Measurements from ENCODE around the gene PIGBOS1.
A peak's percentile ranks its signal among the peaks of the same experiment; 100 is the strongest.
"Not testable (repeated sequence)": the region's sequence is repeated elsewhere in the genome, so short reads cannot be mapped to it uniquely, and the experiment has no call there.

Gene PIGBOS1

GRCh38 chr15:55318588-55319494 lies at the start of gene PIGBOS1, which contains the start of gene PIGB:
PIGBOS1 (minus strand) TSS chr15:55319123; CDS start chr15:55317792, 1,331 bp downstream.
PIGB (plus strand) TSS chr15:55319222; CDS start chr15:55319251, 29 bp downstream.
- peak; percentile 93 for DNase-seq

- DNase-seq = no peak
Measured at GRCh38 chr15:55366981-55367380, 48.1 kb upstream of the PIGBOS1 start.

- DNase-seq = no peak
Measured at GRCh38 chr15:55362641-55363040, 43.7 kb upstream of the PIGBOS1 start.

GRCh38 chr15:55361048-55361447 lies 42.1 kb upstream of the PIGBOS1 start:
- no peak for DNase-seq

- DNase-seq = no peak
Measured at GRCh38 chr15:55360256-55360655, 41.3 kb upstream of the PIGBOS1 start.

- DNase-seq = no peak
Measured at GRCh38 chr15:55358471-55358870, 39.5 kb upstream of the PIGBOS1 start.

GRCh38 chr15:55357774-55358173 lies 38.9 kb upstream of the PIGBOS1 start:
- DNase-seq = no peak

GRCh38 chr15:55356985-55357585 lies 38.2 kb upstream of the PIGBOS1 start:
- DNase-seq = no peak

GRCh38 chr15:55353025-55353424 lies 34.1 kb upstream of the PIGBOS1 start:
- DNase-seq = no peak

GRCh38 chr15:55349282-55349681 lies 30.4 kb upstream of the PIGBOS1 start:
- DNase-seq = no peak

GRCh38 chr15:55348281-55348778 lies 29.4 kb upstream of the PIGBOS1 start:
- no peak for DNase-seq

- no peak for DNase-seq
Measured at GRCh38 chr15:55344206-55344605, 25.3 kb upstream of the PIGBOS1 start.

GRCh38 chr15:55343168-55343567 lies 24.2 kb upstream of the PIGBOS1 start:
- DNase-seq = no peak

- DNase-seq = no peak
Measured at GRCh38 chr15:55337160-55337559, 18.2 kb upstream of the PIGBOS1 start.

- peak; percentile 8 for DNase-seq
Measured at GRCh38 chr15:55334997-55335396, 16.1 kb upstream of the PIGBOS1 start.

GRCh38 chr15:55334371-55334770 lies 15.4 kb upstream of the PIGBOS1 start:
- no peak for DNase-seq

- DNase-seq = no peak
Measured at GRCh38 chr15:55327387-55327786, 8.5 kb upstream of the PIGBOS1 start.

- DNase-seq = no peak
Measured at GRCh38 chr15:55322467-55322866, 3.5 kb upstream of the PIGBOS1 start.

GRCh38 chr15:55320963-55321362 lies 2.0 kb upstream of the PIGBOS1 start:
- DNase-seq = no peak

GRCh38 chr15:55320238-55320550 lies 1.3 kb upstream of the PIGBOS1 start:
- DNase-seq = no peak

- DNase-seq = no peak
Measured at GRCh38 chr15:55319537-55320237, 764 bp upstream of the PIGBOS1 start.

GRCh38 chr15:55302801-55303200 lies 16.1 kb downstream of the PIGBOS1 start:
- not testable (repeated sequence) for DNase-seq

GRCh38 chr15:55297315-55297714 lies 21.6 kb downstream of the PIGBOS1 start:
- DNase-seq = no peak
